ENCODE measurements around the gene LPAR2.
"Not testable (repeated sequence)": the region's sequence is repeated elsewhere in the genome, so short reads cannot be mapped to it uniquely, and the experiment has no call there.

The LPAR2 gene

GRCh38 chr19:19628501-19629134, 598 bp upstream of the LPAR2 start:
- peak; percentile 90 for DNase-seq

- no peak for DNase-seq
Observed at GRCh38 chr19:19626516-19627472, 1.2 kb downstream of the LPAR2 start.

GRCh38 chr19:19624032-19624570, 3.9 kb downstream of the LPAR2 start:
- no peak for DNase-seq

GRCh38 chr19:19623383-19623782, 4.6 kb downstream of the LPAR2 start:
- DNase-seq = no peak

DNA sequence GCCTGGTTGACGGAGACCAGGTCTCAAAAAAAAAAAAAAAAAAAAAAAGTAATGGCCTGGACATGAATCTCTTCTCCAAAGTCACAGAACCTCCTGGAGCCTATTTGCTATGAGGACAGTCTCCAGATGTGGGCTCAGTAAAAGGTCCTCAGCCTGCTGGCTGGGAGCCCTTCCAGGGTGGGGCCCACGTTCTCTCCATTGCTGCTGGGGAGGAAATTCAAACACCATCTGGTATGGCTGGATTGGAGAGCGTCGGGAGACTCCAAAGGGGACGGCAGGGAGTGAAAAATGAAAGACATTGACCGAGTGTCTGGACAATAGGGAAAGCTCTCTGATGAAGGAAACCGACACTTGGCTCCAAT, 8.2 kb downstream of the LPAR2 start:
- no peak for DNase-seq

DNA sequence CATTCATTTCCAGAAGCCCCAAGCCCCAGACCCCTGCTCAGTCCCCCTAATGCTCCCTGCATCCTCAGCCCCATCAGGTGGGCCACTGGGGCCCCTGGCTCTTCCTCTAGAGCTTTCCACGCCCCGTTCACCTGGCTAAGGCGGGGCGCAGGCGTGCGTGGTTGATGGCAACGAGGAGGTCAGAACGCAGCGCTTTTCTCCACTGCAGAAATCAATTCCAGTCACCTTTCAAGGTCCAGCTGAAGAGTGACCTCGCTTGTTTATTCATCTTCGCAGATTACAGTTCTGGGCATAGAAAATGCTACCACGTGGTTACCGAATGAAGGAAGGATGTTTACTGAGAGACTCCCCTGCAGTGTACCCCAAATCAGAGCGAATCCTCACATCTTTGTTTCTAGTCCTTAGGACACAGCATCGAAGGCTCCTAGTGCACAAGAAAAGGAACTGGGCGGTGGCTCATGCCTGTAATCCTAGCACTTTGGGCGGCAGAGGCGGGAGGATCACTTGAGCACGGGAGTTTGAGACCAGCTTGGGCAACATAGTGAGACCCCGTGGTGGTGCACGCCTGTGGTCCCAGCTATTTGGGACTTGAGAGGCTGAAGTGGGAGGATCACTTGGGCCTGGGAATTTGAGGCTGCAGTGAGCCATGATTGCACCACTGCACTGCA, 8.7 kb downstream of the LPAR2 start:
- DNase-seq = no peak

GRCh38 chr19:19618219-19619051, 9.6 kb downstream of the LPAR2 start, which contains the start of gene PBX4:
Gene PBX4 (minus strand): TSS chr19:19618687. CDS start chr19:19618629, 58 bp downstream.
- DNase-seq = peak; percentile 98

- DNase-seq = no peak
Observed at GRCh38 chr19:19615086-19615485, 12.9 kb downstream of the LPAR2 start.

DNA sequence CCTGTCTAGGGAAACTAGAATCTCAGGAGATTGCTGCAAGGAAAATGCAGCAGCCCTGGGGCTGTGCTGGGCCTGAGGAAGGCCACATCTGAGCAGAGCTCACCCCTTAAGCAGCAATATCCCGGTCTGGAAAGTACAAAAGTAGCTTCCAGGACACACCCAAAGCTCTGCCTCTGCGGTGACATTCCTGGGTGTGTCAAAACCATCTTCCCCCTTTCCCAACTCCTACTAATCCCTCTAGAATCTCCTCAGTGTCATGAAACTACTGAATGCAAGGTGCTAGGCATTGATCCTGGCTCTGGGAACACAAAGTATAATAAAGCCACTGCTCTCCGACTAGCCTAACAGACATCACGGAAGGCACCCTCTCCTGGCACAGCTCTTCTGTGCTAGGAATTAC, 14.5 kb downstream of the LPAR2 start:
- no peak for DNase-seq

DNA sequence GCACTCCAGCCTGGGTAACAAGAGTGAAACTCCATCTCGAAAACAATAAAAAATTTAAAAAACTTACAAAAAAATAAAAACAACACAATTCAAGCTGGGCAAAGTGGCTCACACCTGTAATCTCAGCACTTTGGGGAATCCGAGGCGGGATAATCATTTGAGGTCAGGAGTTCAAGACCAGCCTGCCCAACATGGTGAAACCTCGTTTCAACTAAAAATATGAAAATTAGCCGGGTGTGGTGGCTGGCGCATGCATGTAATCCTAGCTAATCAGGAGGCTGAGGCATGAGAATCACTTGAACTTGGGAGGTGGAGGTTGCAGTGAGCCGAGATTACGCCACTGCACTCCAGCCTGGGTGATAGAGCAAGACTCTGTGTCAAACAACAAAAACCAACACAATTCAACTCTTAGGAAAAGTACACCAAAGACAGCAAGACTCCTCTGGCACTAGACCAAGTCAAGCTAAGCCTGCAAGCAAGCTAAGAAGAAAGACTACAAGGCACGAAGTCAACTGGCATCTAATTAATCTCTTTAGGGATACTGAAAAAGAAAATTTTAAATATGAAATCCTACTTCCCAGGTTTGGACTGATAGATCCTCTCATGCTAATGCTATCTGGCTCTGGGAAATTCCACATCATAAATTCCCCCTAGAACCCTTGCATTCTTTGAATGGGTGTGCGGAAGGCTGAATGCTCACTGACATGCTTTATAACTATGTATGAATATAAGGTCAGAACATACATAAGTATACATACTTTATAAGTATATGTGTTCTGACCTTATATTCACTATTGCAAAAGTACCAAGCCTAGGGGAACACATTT, 17.4 kb downstream of the LPAR2 start:
- DNase-seq = no peak

DNA sequence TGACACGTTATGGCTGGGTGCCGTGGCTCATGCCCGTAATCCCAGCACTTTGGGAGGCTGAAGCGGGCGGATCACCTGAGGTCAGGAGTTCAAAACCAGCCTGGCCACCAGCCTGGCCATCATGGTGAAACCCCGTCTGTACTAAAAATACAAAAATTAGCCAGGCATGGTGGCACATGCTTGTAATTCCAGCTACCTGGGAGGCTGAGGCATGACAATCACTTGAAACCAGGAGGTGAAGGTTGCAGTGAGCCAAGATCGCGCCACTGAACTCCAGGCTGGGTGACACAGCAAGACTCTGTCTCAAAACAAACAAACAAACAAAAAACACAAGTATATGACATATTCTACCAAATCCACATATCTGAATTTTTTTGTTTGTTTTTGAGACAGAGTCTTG, 21.3 kb downstream of the LPAR2 start:
- DNase-seq = not testable (repeated sequence)

- DNase-seq = no peak
Observed at GRCh38 chr19:19606021-19606420, 22.0 kb downstream of the LPAR2 start.

- DNase-seq = no peak
Observed at GRCh38 chr19:19602713-19603324, 25.2 kb downstream of the LPAR2 start.

- no peak for DNase-seq
Observed at GRCh38 chr19:19602136-19602712, 25.8 kb downstream of the LPAR2 start.

DNA sequence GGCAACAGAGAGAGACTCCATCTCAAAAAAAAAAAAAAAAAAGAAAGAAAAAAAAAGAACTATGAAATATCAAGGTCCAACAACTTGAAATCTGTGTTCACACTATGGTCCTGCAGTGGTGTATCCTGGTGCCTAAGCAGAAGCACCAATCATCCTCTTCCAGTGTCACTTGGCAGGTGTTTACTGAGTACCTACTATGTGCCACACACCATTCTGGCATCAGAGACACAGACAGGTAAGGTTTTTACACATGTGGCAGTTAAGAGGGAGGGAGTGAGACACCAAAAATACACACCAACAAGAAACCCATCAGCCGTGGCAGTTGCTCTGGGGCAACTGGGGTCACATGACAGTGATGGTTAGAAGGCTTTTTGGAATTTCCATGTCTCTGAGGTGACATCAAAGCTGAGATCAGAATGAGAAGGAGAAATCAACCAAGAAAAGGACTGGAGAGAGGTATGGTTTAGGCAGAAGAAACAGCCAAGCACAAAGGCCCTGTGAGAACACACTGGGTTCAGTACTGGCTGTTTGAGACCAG, 27.2 kb downstream of the LPAR2 start:
- DNase-seq = no peak

GRCh38 chr19:19598728-19599451, 29.1 kb downstream of the LPAR2 start:
- not testable (repeated sequence) for DNase-seq

GRCh38 chr19:19597809-19598306, 30.2 kb downstream of the LPAR2 start:
- DNase-seq = no peak

GRCh38 chr19:19595171-19595701, 32.8 kb downstream of the LPAR2 start:
- no peak for DNase-seq

- no peak for DNase-seq
Observed at GRCh38 chr19:19594381-19594780, 33.6 kb downstream of the LPAR2 start.
